MM.1S (cell line): ENCODE measurements around the gene DIP2C.

ENCODE experiments used
- DNase-seq: peaks from one replicate; pipeline ENCODE4 v3.0.0-alpha.2; 2015
- H2AFZ ChIP-seq: fragments of 300-600 bp; sonication (generic); 2 replicates; pipeline ENCODE4 v1.6.0; 2016; ENCODE audit warnings: antibody characterized with exemption, low read length
- H3F3A ChIP-seq: fragments of 300-600 bp; sonication (generic); 2 replicates; pipeline ENCODE4 v1.6.1; 2016; ENCODE audit warnings: mild to moderate bottlenecking, antibody characterized with exemption, low read length, moderate library complexity, mixed read lengths; ENCODE audit not compliant: insufficient read depth
- H3K27ac ChIP-seq: fragments of 300-600 bp; sonication (generic); 2 replicates; pipeline ENCODE4 v1.5.1; 2016; ENCODE audit warnings: mild to moderate bottlenecking, low read length
- H3K27me3 ChIP-seq: fragments of 300-600 bp; sonication (generic); replicated peaks from 2 replicates; pipeline ENCODE4 v1.6.0; 2016; ENCODE audit warnings: low read length; ENCODE audit not compliant: insufficient read depth
- H3K36me3 ChIP-seq: fragments of 300-600 bp; sonication (generic); replicated peaks from 2 replicates; pipeline ENCODE4 v1.6.1; 2016; ENCODE audit warnings: mild to moderate bottlenecking, low read length, mixed read lengths; ENCODE audit not compliant: insufficient read depth
- H3K4me1 ChIP-seq: fragments of 300-600 bp; sonication (generic); 2 replicates; pipeline ENCODE4 v1.6.1; 2016; ENCODE audit warnings: low read length, mixed read lengths
- H3K4me2 ChIP-seq: fragments of 300-600 bp; sonication (generic); 2 replicates; pipeline ENCODE4 v1.6.0; 2016; ENCODE audit warnings: low read depth, low read length
- H3K4me3 ChIP-seq: fragments of 300-600 bp; sonication (generic); 2 replicates; pipeline ENCODE4 v1.5.1; 2016; ENCODE audit warnings: low read length, mixed read lengths
- H3K79me2 ChIP-seq: fragments of 300-600 bp; sonication (generic); 2 replicates; pipeline ENCODE4 v1.6.1; 2016; ENCODE audit warnings: mixed run types, low read length, mixed read lengths
- H3K9ac ChIP-seq: fragments of 300-600 bp; sonication (generic); 2 replicates; pipeline ENCODE4 v1.6.1; 2016; ENCODE audit warnings: low read length, mixed read lengths
- H3K9me2 ChIP-seq: fragments of 300-600 bp; sonication (generic); replicated peaks from 2 replicates; pipeline ENCODE4 v1.6.1; 2016; ENCODE audit warnings: mild to moderate bottlenecking, low read length, mixed read lengths; ENCODE audit not compliant: insufficient read depth
- H3K9me3 ChIP-seq: fragments of 300-600 bp; sonication (generic); replicated peaks from 2 replicates; pipeline ENCODE4 v1.6.1; 2016; ENCODE audit warnings: mild to moderate bottlenecking, low read length, mixed read lengths; ENCODE audit not compliant: insufficient read depth
- H4K20me1 ChIP-seq: fragments of 300-600 bp; sonication (generic); 2 replicates; pipeline ENCODE4 v1.6.1; 2016; ENCODE audit warnings: mild to moderate bottlenecking, low read length, moderate library complexity, mixed read lengths; ENCODE audit not compliant: insufficient read depth
- EZH2 ChIP-seq: fragments of 300-600 bp; sonication (generic); optimal IDR thresholded peaks from 2 replicates; pipeline ENCODE3; 2017; ENCODE audit warnings: low read depth, mild to moderate bottlenecking, antibody characterized with exemption, low read length, mixed read lengths
- EZH2phosphoT487 ChIP-seq: fragments of 300-600 bp; sonication (generic); IDR thresholded peaks from 2 replicates; pipeline ENCODE4 v1.6.1; 2018; ENCODE audit warnings: antibody characterized with exemption, low read length
- TF ChIP-seq, protein P1 (sequence below): fragments of 300-600 bp; sonication (generic); IDR thresholded peaks from 2 replicates; pipeline ENCODE4 v1.5.1; 2016; ENCODE audit warnings: antibody characterized with exemption, low read length, mixed read lengths

DIP2C gene

DNA sequence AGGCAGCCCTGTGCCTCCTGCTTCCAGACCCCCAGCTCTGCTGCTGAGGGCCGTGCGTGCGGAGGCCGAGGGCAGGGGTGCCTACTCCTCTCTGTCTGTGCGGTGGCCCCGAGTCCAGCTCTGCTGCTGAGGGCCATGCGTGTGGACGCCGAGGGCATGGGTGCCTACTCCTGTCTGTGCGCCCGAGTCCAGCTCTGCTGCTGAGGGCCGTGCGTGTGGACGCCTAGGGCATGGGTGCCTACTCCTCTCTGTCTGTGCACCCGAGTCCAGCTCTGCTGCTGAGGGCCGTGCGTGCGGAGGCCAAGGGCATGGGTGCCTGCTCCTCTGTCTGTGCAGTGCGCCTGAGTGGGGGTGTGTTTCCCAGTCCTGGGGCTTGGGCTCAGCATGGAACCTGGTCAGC, 411.5 kb downstream of the DIP2C start:
- H2AFZ ChIP-seq: no peak overlapping the region
- no peaks in the 10 kb centered on the region for H3K79me2 ChIP-seq
- H3K9ac ChIP-seq: no peak overlapping the region
- DNase-seq: no peak
- H3K4me2 ChIP-seq: no peak overlapping the region
- H3F3A ChIP-seq: no peaks in the 10 kb centered on the region
- H3K27ac ChIP-seq: no peak overlapping the region
- no peaks in the 10 kb centered on the region for H3K36me3 ChIP-seq
- H3K4me1 ChIP-seq: no peaks in the 10 kb centered on the region
- H3K9me3 ChIP-seq: no peaks in the 10 kb centered on the region
- H3K27me3 ChIP-seq: no peaks in the 10 kb centered on the region
- no peaks in the 10 kb centered on the region for H4K20me1 ChIP-seq
- no peaks in the 10 kb centered on the region for H3K9me2 ChIP-seq
- no peak overlapping the region for H3K4me3 ChIP-seq
- TF ChIP-seq, protein P1, sequence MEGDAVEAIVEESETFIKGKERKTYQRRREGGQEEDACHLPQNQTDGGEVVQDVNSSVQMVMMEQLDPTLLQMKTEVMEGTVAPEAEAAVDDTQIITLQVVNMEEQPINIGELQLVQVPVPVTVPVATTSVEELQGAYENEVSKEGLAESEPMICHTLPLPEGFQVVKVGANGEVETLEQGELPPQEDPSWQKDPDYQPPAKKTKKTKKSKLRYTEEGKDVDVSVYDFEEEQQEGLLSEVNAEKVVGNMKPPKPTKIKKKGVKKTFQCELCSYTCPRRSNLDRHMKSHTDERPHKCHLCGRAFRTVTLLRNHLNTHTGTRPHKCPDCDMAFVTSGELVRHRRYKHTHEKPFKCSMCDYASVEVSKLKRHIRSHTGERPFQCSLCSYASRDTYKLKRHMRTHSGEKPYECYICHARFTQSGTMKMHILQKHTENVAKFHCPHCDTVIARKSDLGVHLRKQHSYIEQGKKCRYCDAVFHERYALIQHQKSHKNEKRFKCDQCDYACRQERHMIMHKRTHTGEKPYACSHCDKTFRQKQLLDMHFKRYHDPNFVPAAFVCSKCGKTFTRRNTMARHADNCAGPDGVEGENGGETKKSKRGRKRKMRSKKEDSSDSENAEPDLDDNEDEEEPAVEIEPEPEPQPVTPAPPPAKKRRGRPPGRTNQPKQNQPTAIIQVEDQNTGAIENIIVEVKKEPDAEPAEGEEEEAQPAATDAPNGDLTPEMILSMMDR: no peak
- TF ChIP-seq EZH2phosphoT487 (no peak), EZH2 (no peak)

DNA sequence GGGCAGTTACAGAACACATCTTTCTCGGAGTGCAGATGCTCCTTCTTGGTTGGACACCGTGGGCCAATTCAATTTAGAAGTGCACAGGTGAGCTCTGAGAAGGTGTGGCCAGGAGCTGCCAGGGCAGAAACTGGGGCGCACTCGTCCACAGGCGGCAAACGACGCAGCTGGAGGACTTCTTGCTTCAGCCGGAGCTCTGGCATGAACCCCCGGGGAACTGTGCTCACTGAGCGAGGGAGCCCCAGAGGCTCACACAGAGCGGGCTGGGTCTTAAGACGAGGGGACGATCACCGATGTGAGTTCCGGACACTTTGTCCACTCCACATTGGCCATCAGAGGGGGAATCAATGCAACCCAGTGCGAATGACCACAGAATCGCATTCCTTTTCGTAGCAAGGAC, 413.8 kb downstream of the DIP2C start:
- Histone ChIP-seq H3K27me3 (no peaks in the 10 kb centered on the region), H3K9me3 (no peaks in the 10 kb centered on the region), H3K9ac (no peak overlapping the region), H3F3A (no peaks in the 10 kb centered on the region), H3K27ac (no peak overlapping the region), H3K4me2 (no peak overlapping the region), H3K4me3 (no peak overlapping the region), H3K9me2 (no peaks in the 10 kb centered on the region), H4K20me1 (no peaks in the 10 kb centered on the region), H3K79me2 (no peaks in the 10 kb centered on the region), H3K36me3 (no peaks in the 10 kb centered on the region), H3K4me1 (no peaks in the 10 kb centered on the region), H2AFZ (no peak overlapping the region)
- DNase-seq: no peak
- TF ChIP-seq, protein P1: no peak
- TF ChIP-seq EZH2phosphoT487 (no peak), EZH2 (no peak)

- no peak overlapping the region for H2AFZ ChIP-seq
- no peaks in the 10 kb centered on the region for H3K9me2 ChIP-seq
- no peaks in the 10 kb centered on the region for H3K4me1 ChIP-seq
- TF ChIP-seq, protein P1: no peak
- TF ChIP-seq EZH2: no peak
- no peak for TF ChIP-seq EZH2phosphoT487
- no peak overlapping the region for H3K9ac ChIP-seq
- no peaks in the 10 kb centered on the region for H4K20me1 ChIP-seq
- no peak for DNase-seq
- H3K36me3 ChIP-seq: no peaks in the 10 kb centered on the region
- no peak overlapping the region for H3K4me2 ChIP-seq
- no peak overlapping the region for H3K27ac ChIP-seq
- no peaks in the 10 kb centered on the region for H3K9me3 ChIP-seq
- H3K27me3 ChIP-seq: no peaks in the 10 kb centered on the region
- H3K79me2 ChIP-seq: no peaks in the 10 kb centered on the region
- H3F3A ChIP-seq: no peaks in the 10 kb centered on the region
- no peak overlapping the region for H3K4me3 ChIP-seq
Observed at GRCh38 chr10:274866-275265, 414.6 kb downstream of the DIP2C start.
